ENCODE results near the gene CNOT6L. TPM values are rescaled to one million over a fixed set of nuclear protein-coding genes. Genes with fewer than 3 reads are reported as not detected.

Gene CNOT6L
- polyA plus RNA-seq, 2 of the 4 experiments (the other 2 are of a cell fraction) = 5.8 to 8.7 TPM

DNA sequence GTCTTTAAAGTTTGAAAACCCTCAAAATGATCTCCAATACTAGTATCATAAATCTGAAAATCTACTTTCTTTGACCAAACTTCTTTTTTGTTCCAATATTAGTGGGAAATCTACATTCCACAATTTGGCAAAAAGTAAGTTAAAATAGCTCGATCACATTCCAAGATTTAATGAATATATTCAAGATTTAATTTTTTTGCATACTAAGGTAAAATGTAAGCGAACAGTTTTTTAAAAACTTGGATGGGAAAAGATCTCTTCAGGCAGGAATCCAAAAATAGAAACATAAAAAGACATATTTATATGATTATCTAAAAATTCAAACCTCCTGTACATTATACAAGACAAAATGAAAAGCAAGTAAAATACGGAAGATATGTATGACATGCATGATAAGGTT lies 31.2 kb downstream of the CNOT6L start (continued):
- TF ChIP-seq CHD4 (IDR thresholded peaks at IDR 0.05; ENCODE audit: borderline replicate concordance) = no peak
- no peak for TF ChIP-seq RFX5 (IDR thresholded peaks at IDR 0.05)
- TF ChIP-seq, protein P1, sequence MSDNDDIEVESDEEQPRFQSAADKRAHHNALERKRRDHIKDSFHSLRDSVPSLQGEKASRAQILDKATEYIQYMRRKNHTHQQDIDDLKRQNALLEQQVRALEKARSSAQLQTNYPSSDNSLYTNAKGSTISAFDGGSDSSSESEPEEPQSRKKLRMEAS (IDR thresholded peaks at IDR 0.05) = no peak
- no peak for TF ChIP-seq JUNB (IDR thresholded peaks at IDR 0.05)
- no peak for TF ChIP-seq TFCP2L1 (CRISPR knock-in tag; IDR thresholded peaks at IDR 0.05)
- TF ChIP-seq RARB (CRISPR knock-in tag; IDR thresholded peaks at IDR 0.05) = no peak
- TF ChIP-seq RAD21 (conservative IDR thresholded peaks at IDR 0.05 in 1 of 2, IDR thresholded peaks at IDR 0.05 in 1 of 2) = no peak
- no peak for TF ChIP-seq HOXB5 (CRISPR knock-in tag; IDR thresholded peaks at IDR 0.05)
- no peak for TF ChIP-seq HOXB13 (CRISPR knock-in tag; IDR thresholded peaks at IDR 0.05; ENCODE audit: low read depth)
- TF ChIP-seq TP53 (CRISPR knock-in tag; IDR thresholded peaks at IDR 0.05) = no peak

DNA sequence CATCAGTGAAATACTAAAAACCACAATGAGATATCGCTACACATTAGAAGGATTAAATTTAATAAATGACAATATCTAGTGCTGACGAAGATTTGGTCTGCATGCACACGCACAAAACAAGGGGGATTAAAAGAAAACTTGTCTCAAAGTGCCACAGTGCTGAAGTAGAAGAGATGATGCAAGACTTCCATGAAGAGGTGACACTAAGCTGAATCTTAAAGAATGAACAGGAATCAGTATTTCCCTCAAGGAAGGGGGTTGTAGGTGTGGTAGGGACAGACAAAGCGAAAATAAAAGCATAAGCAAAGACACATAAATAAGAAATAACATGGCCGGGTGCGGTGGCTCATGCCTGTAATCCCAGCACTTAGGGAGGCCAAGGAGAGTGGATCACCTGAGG lies 33.5 kb downstream of the CNOT6L start:
- CTCF ChIA-PET = no interaction called here
- no peak for TF ChIP-seq JUN (IDR thresholded peaks at IDR 0.05)
- no peak for TF ChIP-seq RARB (CRISPR knock-in tag; IDR thresholded peaks at IDR 0.05)
- no peak for TF ChIP-seq HOXB5 (CRISPR knock-in tag; IDR thresholded peaks at IDR 0.05)
- no peak for TF ChIP-seq NFE2L2 (conservative IDR thresholded peaks at IDR 0.05; ENCODE audit: low read length)
- TF ChIP-seq POLR2A (IDR thresholded peaks at IDR 0.05; ENCODE audit: low read length) = no peak
- no peak for TF ChIP-seq PHF8 (IDR thresholded peaks at IDR 0.05; ENCODE audit: borderline replicate concordance, low read depth)
- TF ChIP-seq, protein P2, sequence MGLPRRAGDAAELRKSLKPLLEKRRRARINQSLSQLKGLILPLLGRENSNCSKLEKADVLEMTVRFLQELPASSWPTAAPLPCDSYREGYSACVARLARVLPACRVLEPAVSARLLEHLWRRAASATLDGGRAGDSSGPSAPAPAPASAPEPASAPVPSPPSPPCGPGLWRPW (IDR thresholded peaks at IDR 0.05) = no peak
- TF ChIP-seq HOXA7 (CRISPR knock-in tag; IDR thresholded peaks at IDR 0.05) = no peak
- TF ChIP-seq KDM5A (IDR thresholded peaks at IDR 0.05) = no peak
- TF ChIP-seq RNF2 (IDR thresholded peaks at IDR 0.05; ENCODE audit: borderline replicate concordance, low read depth) = no peak
- TF ChIP-seq ZFP36 (IDR thresholded peaks at IDR 0.05; ENCODE audit: borderline replicate concordance, partially characterized antibody) = no peak
- TF ChIP-seq RAD21 (conservative IDR thresholded peaks at IDR 0.05 in 1 of 2, IDR thresholded peaks at IDR 0.05 in 1 of 2) = no peak
- TF ChIP-seq, protein P3, sequence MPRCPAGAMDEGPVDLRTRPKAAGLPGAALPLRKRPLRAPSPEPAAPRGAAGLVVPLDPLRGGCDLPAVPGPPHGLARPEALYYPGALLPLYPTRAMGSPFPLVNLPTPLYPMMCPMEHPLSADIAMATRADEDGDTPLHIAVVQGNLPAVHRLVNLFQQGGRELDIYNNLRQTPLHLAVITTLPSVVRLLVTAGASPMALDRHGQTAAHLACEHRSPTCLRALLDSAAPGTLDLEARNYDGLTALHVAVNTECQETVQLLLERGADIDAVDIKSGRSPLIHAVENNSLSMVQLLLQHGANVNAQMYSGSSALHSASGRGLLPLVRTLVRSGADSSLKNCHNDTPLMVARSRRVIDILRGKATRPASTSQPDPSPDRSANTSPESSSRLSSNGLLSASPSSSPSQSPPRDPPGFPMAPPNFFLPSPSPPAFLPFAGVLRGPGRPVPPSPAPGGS (IDR thresholded peaks at IDR 0.05) = no peak
- TF ChIP-seq ZSCAN20 (CRISPR knock-in tag; IDR thresholded peaks at IDR 0.05) = no peak
- TF ChIP-seq, protein P1 (IDR thresholded peaks at IDR 0.05) = no peak
- DNase-seq (ENCODE audit: low read depth in 1 of 2, low spot score in 1 of 2) (no peak), FAIRE-seq (no peak), ATAC-seq (no peak)
- no peak overlapping the region for H3K27ac ChIP-seq
- H3K9me3 ChIP-seq = no peaks in the 10 kb centered on the region
- no peak overlapping the region for H3K4me2 ChIP-seq
- POLR2A ChIA-PET = no interaction called here
- WGBS (ENCODE audit: missing lambda C conversion rate) = 87% methylated on average over 6 of the region's 6 CpGs
- peaks cover 17% of the 10 kb centered on the region; the same call in 1 of the 3 replicates for H3K4me1 ChIP-seq
- no peak overlapping the region for H3K4me3 ChIP-seq

DNA sequence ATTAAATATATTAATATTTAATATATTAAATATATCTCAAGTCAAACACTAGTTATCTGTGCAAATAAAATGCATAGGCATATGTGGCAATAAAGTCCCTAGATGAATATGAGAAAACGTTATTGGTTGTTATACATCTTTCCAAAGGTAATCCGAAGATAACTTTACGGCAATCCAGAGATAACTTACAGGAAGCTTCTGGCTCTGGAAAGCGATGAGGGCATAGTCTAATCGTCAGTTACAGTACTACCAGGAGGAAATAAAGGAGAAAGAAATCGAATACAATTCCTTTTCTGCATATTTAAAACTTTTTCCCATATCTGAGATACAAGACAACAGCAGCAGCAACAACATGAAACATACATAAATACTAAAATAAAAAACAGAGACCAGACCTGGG lies 35.3 kb downstream of the CNOT6L start:
- no peak overlapping the region for H3K4me2 ChIP-seq
- H3K4me3 ChIP-seq = no peak overlapping the region
- ChIA-PET POLR2A (interaction anchor here (0.5 kb wide), 1 partner anchor 34 kb away, joined by 4 read pairs; no protein-coding TSS in a partner anchor), CTCF (interaction anchor here (0.5 kb wide), 1 partner anchor 41 kb away, joined by 3 read pairs; no protein-coding TSS in a partner anchor)
- ATAC-seq (no peak), FAIRE-seq (no peak), DNase-seq (ENCODE audit: low read depth in 1 of 2, low spot score in 1 of 2) (no peak)
- H3K27ac ChIP-seq = no peak overlapping the region
- no peak for TF ChIP-seq CHD2 (IDR thresholded peaks at IDR 0.05; ENCODE audit: low read length, partially characterized antibody)
- TF ChIP-seq, protein P2 (IDR thresholded peaks at IDR 0.05) = no peak
- no peak for TF ChIP-seq HEYL (CRISPR knock-in tag; IDR thresholded peaks at IDR 0.05)
- TF ChIP-seq ZFP36 (IDR thresholded peaks at IDR 0.05; ENCODE audit: borderline replicate concordance, partially characterized antibody) = no peak
- no peak for TF ChIP-seq EHMT2 (IDR thresholded peaks at IDR 0.05; ENCODE audit: low read depth)
- TF ChIP-seq HOXA7 (CRISPR knock-in tag; IDR thresholded peaks at IDR 0.05) = no peak
- no peak for TF ChIP-seq CBX2 (IDR thresholded peaks at IDR 0.05; ENCODE audit: borderline replicate concordance, low read depth)
- no peak for TF ChIP-seq FOXS1 (CRISPR knock-in tag; IDR thresholded peaks at IDR 0.05)
- no peak for TF ChIP-seq RARB (CRISPR knock-in tag; IDR thresholded peaks at IDR 0.05)
- TF ChIP-seq NR3C1 (IDR thresholded peaks at IDR 0.05) = no peak
- TF ChIP-seq ZSCAN20 (CRISPR knock-in tag; IDR thresholded peaks at IDR 0.05) = no peak
- H3K9me3 ChIP-seq = no peaks in the 10 kb centered on the region
- WGBS (ENCODE audit: missing lambda C conversion rate) = 85% methylated on average over 6 of the region's 6 CpGs
- peaks cover 7% of the 10 kb centered on the region; the same call in 1 of the 3 replicates for H3K4me1 ChIP-seq
